HG03469 (cell line): ENCODE measurements around the gene HAUS5.

ENCODE experiments used
- ATAC-seq: cut with Tn5 transposase; IDR thresholded peaks from one replicate; pipeline ENCODE4 v1.9.1; 2021; ENCODE audit warnings: mild to moderate bottlenecking, moderate library complexity, moderate number of reproducible peaks; ENCODE audit not compliant: unreplicated experiment

Gene HAUS5

GRCh38 chr19:35669974-35670373 is 57.4 kb downstream of the HAUS5 start:
- ATAC-seq: no peak

DNA sequence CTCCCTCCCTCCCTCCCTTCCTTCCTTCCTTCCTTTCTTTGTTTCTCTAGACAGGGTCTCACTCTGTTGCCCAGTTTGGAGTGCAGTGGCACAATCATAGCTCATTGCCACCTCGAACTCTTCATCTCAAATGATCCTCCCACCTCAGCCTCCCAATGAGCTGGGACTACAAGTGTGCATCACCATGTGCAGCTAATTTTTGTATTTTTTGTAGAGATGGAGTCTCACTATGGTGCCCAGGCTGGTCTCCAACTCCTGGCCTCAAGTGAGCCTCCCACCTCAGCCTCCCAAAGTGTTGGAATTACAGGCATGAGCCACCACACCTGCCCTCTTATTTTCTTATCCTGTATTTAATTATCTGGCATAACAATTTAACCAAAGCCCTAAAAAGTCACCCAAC is 58.2 kb downstream of the HAUS5 start:
- ATAC-seq: no peak

GRCh38 chr19:35671818-35672217 is 59.3 kb downstream of the HAUS5 start:
- no peak for ATAC-seq

GRCh38 chr19:35673121-35673804 is 60.7 kb downstream of the HAUS5 start:
- no peak for ATAC-seq
